ENCODE results near the gene SLC38A6. TPM values are rescaled to one million over a fixed set of nuclear protein-coding genes. Genes with fewer than 3 reads are reported as not detected.

The SLC38A6 gene
- total and polyA plus RNA-seq, 11 donors, result 1.6 to 19.6 (median 3.5) TPM

DNA sequence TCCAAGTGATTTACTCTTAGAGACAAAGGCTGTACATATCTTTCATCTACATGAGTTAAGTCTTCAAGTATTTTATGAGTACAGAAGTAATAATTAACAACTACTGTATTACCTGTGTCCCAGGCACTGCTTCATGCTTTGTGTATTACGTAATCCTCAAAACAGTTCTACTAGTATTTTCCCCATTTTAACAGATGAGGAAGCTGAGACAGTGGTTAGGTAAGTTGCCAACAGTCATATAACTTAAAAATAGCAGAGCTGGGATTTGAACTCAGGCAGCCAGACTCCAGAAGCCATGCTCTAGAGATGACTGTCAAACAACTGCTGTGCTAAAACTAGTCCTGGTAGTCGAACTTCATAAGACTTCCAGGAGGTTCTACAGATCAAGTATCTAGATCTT is 10.9 kb upstream of the SLC38A6 start:
- no peaks in the 10 kb centered on the region for H3K9me3 ChIP-seq
- H3K27me3 ChIP-seq, result no peaks in the 10 kb centered on the region
- intact Hi-C loops (cut with DNase I), result no loop called here
- no peaks in the 10 kb centered on the region for H3K4me1 ChIP-seq
- WGBS, 4 donors, result 89 to 96% (median 94%) methylated on average over 2 of the region's 2 CpGs
- H3K27ac ChIP-seq, result no peak overlapping the region
- peaks cover 0 to 20% (median 10%) of the 10 kb centered on the region in 9 donors for H3K36me3 ChIP-seq
- no peak for TF ChIP-seq POLR2A (IDR thresholded peaks at IDR 0.05)
- TF ChIP-seq, protein P1, sequence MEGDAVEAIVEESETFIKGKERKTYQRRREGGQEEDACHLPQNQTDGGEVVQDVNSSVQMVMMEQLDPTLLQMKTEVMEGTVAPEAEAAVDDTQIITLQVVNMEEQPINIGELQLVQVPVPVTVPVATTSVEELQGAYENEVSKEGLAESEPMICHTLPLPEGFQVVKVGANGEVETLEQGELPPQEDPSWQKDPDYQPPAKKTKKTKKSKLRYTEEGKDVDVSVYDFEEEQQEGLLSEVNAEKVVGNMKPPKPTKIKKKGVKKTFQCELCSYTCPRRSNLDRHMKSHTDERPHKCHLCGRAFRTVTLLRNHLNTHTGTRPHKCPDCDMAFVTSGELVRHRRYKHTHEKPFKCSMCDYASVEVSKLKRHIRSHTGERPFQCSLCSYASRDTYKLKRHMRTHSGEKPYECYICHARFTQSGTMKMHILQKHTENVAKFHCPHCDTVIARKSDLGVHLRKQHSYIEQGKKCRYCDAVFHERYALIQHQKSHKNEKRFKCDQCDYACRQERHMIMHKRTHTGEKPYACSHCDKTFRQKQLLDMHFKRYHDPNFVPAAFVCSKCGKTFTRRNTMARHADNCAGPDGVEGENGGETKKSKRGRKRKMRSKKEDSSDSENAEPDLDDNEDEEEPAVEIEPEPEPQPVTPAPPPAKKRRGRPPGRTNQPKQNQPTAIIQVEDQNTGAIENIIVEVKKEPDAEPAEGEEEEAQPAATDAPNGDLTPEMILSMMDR (IDR thresholded peaks at IDR 0.05), result no peak
- no peak overlapping the region for H3K4me3 ChIP-seq
- no peak for ATAC-seq
- no peak for DNase-seq

- H3K27me3 ChIP-seq, result no peaks in the 10 kb centered on the region
- H3K36me3 ChIP-seq, result peaks cover 0 to 31% (median 21%) of the 10 kb centered on the region in 9 donors
- no peak overlapping the region for H3K4me3 ChIP-seq
- no peaks in the 10 kb centered on the region for H3K4me1 ChIP-seq
- no peak for TF ChIP-seq POLR2A (IDR thresholded peaks at IDR 0.05)
- TF ChIP-seq, protein P1 (IDR thresholded peaks at IDR 0.05), result no peak
- no peaks in the 10 kb centered on the region for H3K9me3 ChIP-seq
- intact Hi-C loops (cut with DNase I), result no loop called here
- WGBS, 4 donors, result 39 to 46% (median 42%) methylated on average over 2 of the region's 2 CpGs
- ATAC-seq (no peak), DNase-seq (no peak)
- no peak overlapping the region for H3K27ac ChIP-seq
These were observed 9.8 kb upstream of the SLC38A6 start for GRCh38 chr14:60971271-60971670.

GRCh38 chr14:60972295-60972694 is 8.8 kb upstream of the SLC38A6 start:
- no peak overlapping the region for H3K27ac ChIP-seq
- no peaks in the 10 kb centered on the region for H3K27me3 ChIP-seq
- no peak for TF ChIP-seq POLR2A (IDR thresholded peaks at IDR 0.05)
- TF ChIP-seq, protein P1 (IDR thresholded peaks at IDR 0.05), result no peak
- peaks cover 0 to 42% (median 24%) of the 10 kb centered on the region in 9 donors for H3K36me3 ChIP-seq
- intact Hi-C loops (cut with DNase I), result no loop called here
- no peak overlapping the region for H3K4me3 ChIP-seq
- H3K4me1 ChIP-seq, result peaks cover 0 to 2% (median 0%) of the 10 kb centered on the region in 12 donors
- ATAC-seq, result no peak
- 95 to 99% (median 97%) methylated on average over 15 of the region's 15 CpGs for WGBS, 4 donors
- DNase-seq, result no peak
- no peaks in the 10 kb centered on the region for H3K9me3 ChIP-seq

- DNase-seq, result no peak
- no peak overlapping the region for H3K4me3 ChIP-seq
- no peak for ATAC-seq
- peaks cover 0 to 42% (median 24%) of the 10 kb centered on the region in 9 donors for H3K36me3 ChIP-seq
- no peaks in the 10 kb centered on the region for H3K9me3 ChIP-seq
- intact Hi-C loops (cut with DNase I), result no loop called here
- 98 to 99% (median 99%) methylated on average over 3 of the region's 3 CpGs for WGBS, 4 donors
- no peak overlapping the region for H3K27ac ChIP-seq
- TF ChIP-seq, protein P1 (IDR thresholded peaks at IDR 0.05), result no peak
- TF ChIP-seq POLR2A (IDR thresholded peaks at IDR 0.05), result no peak
- H3K27me3 ChIP-seq, result no peaks in the 10 kb centered on the region
- H3K4me1 ChIP-seq, result peaks cover 0 to 10% (median 0%) of the 10 kb centered on the region in 12 donors
These were observed 8.0 kb upstream of the SLC38A6 start for GRCh38 chr14:60973070-60973469.

Data from heart left ventricle (tissue), 16 donors.